PC-3 (cell line): ENCODE data around the gene NGF.

Experiments used
- EZH2 ChIP-seq: fragments of 300-600 bp; sonication (generic); IDR thresholded peaks from one replicate; pipeline ENCODE4 v1.6.1; 2017; ENCODE audit warnings: antibody characterized with exemption, mild to moderate bottlenecking, low read length; ENCODE audit not compliant: unreplicated experiment
- TF ChIP-seq, protein P1 (sequence below): fragments of 300-600 bp; sonication (generic); conservative IDR thresholded peaks from 2 replicates; pipeline ENCODE4 v1.5.1; 2017; ENCODE audit warnings: antibody characterized with exemption, low read depth, mild to moderate bottlenecking, low read length

DNA sequence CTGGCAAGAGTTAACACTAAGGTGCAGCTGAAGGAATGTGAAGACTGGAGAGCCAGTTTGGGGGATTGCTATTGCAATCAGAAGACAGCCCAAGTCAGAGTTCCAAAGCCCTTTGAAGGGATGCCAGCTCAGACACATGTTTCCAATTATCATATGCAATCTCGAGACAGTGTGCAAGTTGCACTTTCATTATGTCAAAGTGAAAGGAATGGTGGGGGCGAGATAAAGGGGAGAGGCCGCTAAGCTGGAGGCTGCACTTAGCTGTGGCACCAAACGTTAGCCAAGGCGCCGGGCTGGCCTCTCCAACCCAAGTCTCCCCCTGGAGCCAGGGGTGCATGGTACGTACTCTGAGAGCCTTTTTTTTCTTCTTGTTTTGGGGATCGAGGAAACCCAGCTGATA is 58.0 kb downstream of the NGF start:
- TF ChIP-seq, protein P1, sequence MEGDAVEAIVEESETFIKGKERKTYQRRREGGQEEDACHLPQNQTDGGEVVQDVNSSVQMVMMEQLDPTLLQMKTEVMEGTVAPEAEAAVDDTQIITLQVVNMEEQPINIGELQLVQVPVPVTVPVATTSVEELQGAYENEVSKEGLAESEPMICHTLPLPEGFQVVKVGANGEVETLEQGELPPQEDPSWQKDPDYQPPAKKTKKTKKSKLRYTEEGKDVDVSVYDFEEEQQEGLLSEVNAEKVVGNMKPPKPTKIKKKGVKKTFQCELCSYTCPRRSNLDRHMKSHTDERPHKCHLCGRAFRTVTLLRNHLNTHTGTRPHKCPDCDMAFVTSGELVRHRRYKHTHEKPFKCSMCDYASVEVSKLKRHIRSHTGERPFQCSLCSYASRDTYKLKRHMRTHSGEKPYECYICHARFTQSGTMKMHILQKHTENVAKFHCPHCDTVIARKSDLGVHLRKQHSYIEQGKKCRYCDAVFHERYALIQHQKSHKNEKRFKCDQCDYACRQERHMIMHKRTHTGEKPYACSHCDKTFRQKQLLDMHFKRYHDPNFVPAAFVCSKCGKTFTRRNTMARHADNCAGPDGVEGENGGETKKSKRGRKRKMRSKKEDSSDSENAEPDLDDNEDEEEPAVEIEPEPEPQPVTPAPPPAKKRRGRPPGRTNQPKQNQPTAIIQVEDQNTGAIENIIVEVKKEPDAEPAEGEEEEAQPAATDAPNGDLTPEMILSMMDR, result no peak
- no peak for TF ChIP-seq EZH2
